ENCODE measurements around the gene ERG28. TPM values are rescaled to one million over a fixed set of nuclear protein-coding genes. Genes with fewer than 3 reads are reported as not detected.

The ERG28 gene
- total RNA-seq, 1 experiment from 2014 or later, result 29.1 TPM

- Histone ChIP-seq H3K18ac (ENCODE audit: insufficient read length, low read depth, low read length) (no peak overlapping the region), H3K9me3 (ENCODE audit: control insufficient read depth, low read depth, low read length) (no peaks in the 10 kb centered on the region), H3K27ac (ENCODE audit: insufficient read length, low read depth, low read length) (no peak overlapping the region), H2AFZ (ENCODE audit: low read length) (no peak overlapping the region), H3K4me1 (ENCODE audit: insufficient read depth, low read length) (no peaks in the 10 kb centered on the region), H3K23ac (ENCODE audit: insufficient read length, low read depth, low read length) (no peak overlapping the region), H2BK5ac (ENCODE audit: insufficient read length, low read length) (no peak overlapping the region), H3K9ac (ENCODE audit: extremely low read depth, insufficient read length, low read length) (no peak overlapping the region), H4K5ac (ENCODE audit: insufficient read length, low read depth, low read length) (no peak overlapping the region), H3K4me2 (ENCODE audit: insufficient read depth, insufficient read length, low read length) (no peak overlapping the region), H3K4ac (ENCODE audit: low read depth, low read length) (no peak overlapping the region), H3K27me3 (ENCODE audit: insufficient read depth, low read length) (no peaks in the 10 kb centered on the region), H4K91ac (ENCODE audit: insufficient read length, low read depth, low read length) (no peak overlapping the region), H2AK5ac (ENCODE audit: insufficient read length, low read length) (no peak overlapping the region), H3K23me2 (ENCODE audit: insufficient read length, low read depth, low read length, poor library complexity, severe bottlenecking) (no peaks in the 10 kb centered on the region), H3T11ph (ENCODE audit: low read length) (no peak overlapping the region), H2BK12ac (ENCODE audit: insufficient read length, low read depth, low read length) (no peak overlapping the region), H3K56ac (ENCODE audit: insufficient read length, low read depth, low read length) (no peak overlapping the region), H3K79me1 (ENCODE audit: insufficient read depth, low read depth, low read length, poor library complexity, severe bottlenecking) (no peaks in the 10 kb centered on the region), H3K14ac (ENCODE audit: insufficient read depth, low read length) (no peak overlapping the region), H4K20me1 (ENCODE audit: control insufficient read depth, insufficient read depth, insufficient read length) (no peaks in the 10 kb centered on the region), H2BK120ac (ENCODE audit: low read depth, low read length, poor library complexity, severe bottlenecking) (no peak overlapping the region), H4K8ac (replicated peaks; ENCODE audit: insufficient read length, low read depth, low read length) (no peak overlapping the region), H2BK20ac (ENCODE audit: low read depth, low read length, poor library complexity, severe bottlenecking) (no peak overlapping the region), H3K79me2 (ENCODE audit: insufficient read depth, low read length) (no peaks in the 10 kb centered on the region), H2BK15ac (ENCODE audit: low read depth, low read length) (no peak overlapping the region)
- Mint-ChIP-seq H3K9me3 (peaks cover 4% of the 10 kb centered on the region in 2 experiments; a peak in 3 of 5 replicates), H3K27ac (no peak overlapping the region; a peak in 2 of 7 replicates), H3K36me3 (ENCODE audit: insufficient read depth in 1 of 3, low read depth in 3 of 3) (peaks cover 0 to 1% (median 0%) of the 10 kb centered on the region in 3 experiments; a peak in 3 of 7 replicates), H3K4me3 (no peak overlapping the region), H3K4me1 (0 out of 4 replicates have a peak, but pooled peaks cover 0 to 2% of the 10 kb centered on the region in 2 experiments), H3K27me3 (ENCODE audit: low read depth) (peaks cover 2% of the 10 kb centered on the region)
- DNase-seq, result no peak
- whole genome bisulfite sequencing (ENCODE audit: extremely low coverage, insufficient read length, low lambda C conversion rate), result no CpG with 5 or more reads among the region's 9 CpGs
- TF ChIP-seq, protein P1, sequence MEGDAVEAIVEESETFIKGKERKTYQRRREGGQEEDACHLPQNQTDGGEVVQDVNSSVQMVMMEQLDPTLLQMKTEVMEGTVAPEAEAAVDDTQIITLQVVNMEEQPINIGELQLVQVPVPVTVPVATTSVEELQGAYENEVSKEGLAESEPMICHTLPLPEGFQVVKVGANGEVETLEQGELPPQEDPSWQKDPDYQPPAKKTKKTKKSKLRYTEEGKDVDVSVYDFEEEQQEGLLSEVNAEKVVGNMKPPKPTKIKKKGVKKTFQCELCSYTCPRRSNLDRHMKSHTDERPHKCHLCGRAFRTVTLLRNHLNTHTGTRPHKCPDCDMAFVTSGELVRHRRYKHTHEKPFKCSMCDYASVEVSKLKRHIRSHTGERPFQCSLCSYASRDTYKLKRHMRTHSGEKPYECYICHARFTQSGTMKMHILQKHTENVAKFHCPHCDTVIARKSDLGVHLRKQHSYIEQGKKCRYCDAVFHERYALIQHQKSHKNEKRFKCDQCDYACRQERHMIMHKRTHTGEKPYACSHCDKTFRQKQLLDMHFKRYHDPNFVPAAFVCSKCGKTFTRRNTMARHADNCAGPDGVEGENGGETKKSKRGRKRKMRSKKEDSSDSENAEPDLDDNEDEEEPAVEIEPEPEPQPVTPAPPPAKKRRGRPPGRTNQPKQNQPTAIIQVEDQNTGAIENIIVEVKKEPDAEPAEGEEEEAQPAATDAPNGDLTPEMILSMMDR (conservative IDR thresholded peaks at IDR 0.05), result no peak
These were observed 50.8 kb downstream of the ERG28 start for GRCh38 chr14:75609606-75610475.
